H1 (cell line): ENCODE results near the gene HOGA1. TPM values are rescaled to one million over a fixed set of nuclear protein-coding genes. Genes with fewer than 3 reads are reported as not detected.

ENCODE experiments used
- CTCF ChIA-PET: fragments of 300-600 bp; sonication (Branson Sonifier 250); formaldehyde crosslinking; loops from one replicate; lab custom pipeline; 2021; ENCODE audit not compliant: partially characterized antibody; lab: Charles Lee
- POLR2A ChIA-PET: fragments of 300-600 bp; sonication (Branson Sonifier 250); formaldehyde crosslinking; loops from one replicate; lab custom pipeline; 2021; ENCODE audit warnings: inconsistent platforms; ENCODE audit not compliant: partially characterized antibody; lab: Charles Lee
- DNase-seq, 2 experiments: peaks; one replicate each; pipeline versions ENCODE4 v3.0.0 to v3.0.0-alpha.2; 2010 to 2022; ENCODE audit warnings: low spot score in 2 of 2, low read depth in 1 of 2, mixed read lengths in 1 of 2
- FAIRE-seq: peaks from 2 replicates; lab custom pipeline; 2011; peaks lifted over from hg19 to GRCh38; lab: Jason Lieb, UNC
- H2AFZ ChIP-seq: 2 replicates; pipeline ENCODE4 v1.8.1; 2012; ENCODE audit warnings: low read length, inconsistent platforms
- H2AK5ac ChIP-seq: 2 replicates; pipeline ENCODE4 v1.6.1; 2013; ENCODE audit warnings: low read depth, low read length
- H2BK120ac ChIP-seq: replicated peaks from 2 replicates; pipeline ENCODE3; 2013; ENCODE audit warnings: low read depth, low read length, inconsistent platforms
- H2BK12ac ChIP-seq: 2 replicates; pipeline ENCODE4 v1.6.1; 2013; ENCODE audit warnings: low read depth, low read length
- H2BK15ac ChIP-seq: 2 replicates; pipeline ENCODE4 v1.6.1; 2013; ENCODE audit warnings: low read length
- H2BK20ac ChIP-seq: 2 replicates; pipeline ENCODE4 v1.6.1; 2013; ENCODE audit warnings: low read length
- H2BK5ac ChIP-seq: 2 replicates; pipeline ENCODE4 v1.6.1; 2013; ENCODE audit warnings: low read depth, low read length
- H3K14ac ChIP-seq: 2 replicates; pipeline ENCODE4 v1.6.1; 2013; ENCODE audit warnings: inconsistent platforms; ENCODE audit not compliant: insufficient read length
- H3K18ac ChIP-seq: 2 replicates; pipeline ENCODE4 v1.6.1; 2013; ENCODE audit warnings: low read length; ENCODE audit errors: extremely low read depth
- H3K23ac ChIP-seq: 2 replicates; pipeline ENCODE4 v1.6.1; 2013; ENCODE audit warnings: inconsistent platforms; ENCODE audit not compliant: insufficient read length
- H3K23me2 ChIP-seq: 2 replicates; pipeline ENCODE4 v1.6.1; 2013; ENCODE audit warnings: low read depth, low read length
- H3K27ac ChIP-seq: 2 replicates; pipeline ENCODE4 v1.6.1; 2011; ENCODE audit warnings: low read depth, low read length, inconsistent platforms
- H3K27me3 ChIP-seq, 4 experiments: replicated peaks in 1 of 4; 1 replicate in 1 of 4; 2 replicates in 3 of 4; pipeline versions ENCODE4 v1.6.1 to v1.8.1; 2011 to 2013; ENCODE audit warnings: low read length in 3 of 4, mild to moderate bottlenecking in 3 of 4, inconsistent platforms in 2 of 4, mixed read lengths in 2 of 4, moderate library complexity in 1 of 4; ENCODE audit not compliant: control insufficient read depth in 3 of 4, insufficient read depth in 3 of 4; ENCODE audit errors: extremely low read depth in 1 of 4
- H3K36me3 ChIP-seq, 4 experiments: 2 replicates each; pipeline versions ENCODE4 v1.6.1 to v1.8.1; 2011 to 2013; ENCODE audit warnings: mild to moderate bottlenecking in 4 of 4, low read length in 3 of 4, moderate library complexity in 2 of 4, control low read depth in 1 of 4, inconsistent platforms in 1 of 4; ENCODE audit not compliant: insufficient read depth in 4 of 4, control insufficient read depth in 2 of 4
- H3K4ac ChIP-seq: replicated peaks from 2 replicates; pipeline ENCODE3; 2013; ENCODE audit warnings: low read length, low read depth, mixed read lengths, inconsistent platforms; ENCODE audit not compliant: insufficient read length
- H3K4me1 ChIP-seq, 4 experiments: replicated peaks in 1 of 4; 1 replicate in 1 of 4; 2 replicates in 3 of 4; pipeline versions ENCODE4 v1.6.1 to v1.8.1; 2011 to 2013; ENCODE audit warnings: low read length in 3 of 4, inconsistent platforms in 2 of 4, mixed read lengths in 1 of 4; ENCODE audit not compliant: insufficient read depth in 4 of 4, control insufficient read depth in 3 of 4
- H3K4me2 ChIP-seq, 2 experiments: 2 replicates each; pipeline versions ENCODE4 v1.6.1 to v1.8.1; 2011 to 2013; ENCODE audit warnings: low read depth in 2 of 2, low read length in 2 of 2, control low read depth in 1 of 2, inconsistent platforms in 1 of 2, mild to moderate bottlenecking in 1 of 2; ENCODE audit not compliant: insufficient read depth in 1 of 2
- H3K4me3 ChIP-seq, 4 experiments: fragments of 200-600, 300-600 bp in 1 of 4; sonication (generic), shearing (Covaris generic), sonication (Bioruptor Twin) in 1 of 4; 2 replicates each; pipeline versions ENCODE4 v1.5.1 to v1.8.1; 2011 to 2016; ENCODE audit warnings: low read length in 4 of 4, low read depth in 3 of 4, control low read depth in 2 of 4, inconsistent platforms in 2 of 4, mild to moderate bottlenecking in 2 of 4, mixed read lengths in 1 of 4, moderate library complexity in 1 of 4; ENCODE audit not compliant: insufficient read depth in 2 of 4; ENCODE audit errors: extremely low read depth in 1 of 4
- H3K56ac ChIP-seq: replicated peaks from 2 replicates; pipeline ENCODE3; 2013; ENCODE audit warnings: low read depth, mild to moderate bottlenecking, mixed read lengths, low read length, inconsistent platforms; ENCODE audit not compliant: insufficient read length
- H3K79me1 ChIP-seq: 2 replicates; pipeline ENCODE4 v1.6.1; 2013; ENCODE audit warnings: low read depth, low read length, control low read depth
- H3K79me2 ChIP-seq, 2 experiments: 2 replicates each; pipeline versions ENCODE4 v1.6.1 to v1.8.1; 2012 to 2013; ENCODE audit warnings: low read length in 2 of 2, mild to moderate bottlenecking in 2 of 2, inconsistent platforms in 1 of 2; ENCODE audit not compliant: insufficient read depth in 2 of 2, control insufficient read depth in 1 of 2
- H3K9ac ChIP-seq, 4 experiments: replicated peaks in 1 of 4; 1 replicate in 1 of 4; 2 replicates in 3 of 4; pipeline versions ENCODE4 v1.6.1 to v1.8.1; 2011 to 2013; ENCODE audit warnings: low read depth in 3 of 4, low read length in 3 of 4, control low read depth in 2 of 4, mild to moderate bottlenecking in 2 of 4, moderate library complexity in 2 of 4, inconsistent platforms in 1 of 4; ENCODE audit errors: extremely low read depth in 1 of 4
- H3K9me3 ChIP-seq, 2 experiments: 2 replicates each; pipeline versions ENCODE4 v1.6.1 to v1.8.1; 2012 to 2013; ENCODE audit warnings: mild to moderate bottlenecking in 2 of 2, moderate library complexity in 2 of 2, control low read depth in 1 of 2, inconsistent platforms in 1 of 2, low read depth in 1 of 2, low read length in 1 of 2, mixed read lengths in 1 of 2; ENCODE audit not compliant: insufficient read depth in 2 of 2
- H4K20me1 ChIP-seq, 2 experiments: replicated peaks in 1 of 2; 2 replicates each; pipeline versions ENCODE3 to v1.8.1; 2011 to 2013; ENCODE audit warnings: inconsistent platforms in 2 of 2, low read length in 2 of 2, mild to moderate bottlenecking in 1 of 2; ENCODE audit not compliant: insufficient read depth in 2 of 2, control insufficient read depth in 1 of 2
- H4K5ac ChIP-seq: 2 replicates; pipeline ENCODE4 v1.6.1; 2013; ENCODE audit warnings: low read length, low read depth, mixed read lengths, inconsistent platforms; ENCODE audit not compliant: insufficient read length
- H4K8ac ChIP-seq: 2 replicates; pipeline ENCODE4 v1.8.0; 2013; ENCODE audit warnings: mild to moderate bottlenecking, moderate library complexity, low read length, inconsistent platforms; ENCODE audit not compliant: insufficient read depth; ENCODE audit errors: extremely low read depth
- H4K91ac ChIP-seq: replicated peaks from 2 replicates; pipeline ENCODE3; 2013; ENCODE audit warnings: low read length, mixed read lengths, inconsistent platforms; ENCODE audit not compliant: insufficient read length
- CTCF ChIP-seq, 3 experiments: IDR thresholded peaks; 1 replicate in 2 of 3; 2 replicates in 1 of 3; pipeline versions ENCODE4 v1.5.1 to v1.6.1; 2011; ENCODE audit warnings: low read length in 3 of 3, mild to moderate bottlenecking in 3 of 3, inconsistent platforms in 2 of 3, low read depth in 1 of 3, moderate library complexity in 1 of 3; ENCODE audit not compliant: insufficient read depth in 1 of 3; ENCODE audit errors: control extremely low read depth in 1 of 3
- GTF2F1 ChIP-seq: IDR thresholded peaks from 2 replicates; pipeline ENCODE4 v1.6.1; 2012; ENCODE audit warnings: low read depth, low read length, improper control_type of control experiment, borderline replicate concordance
- KDM1A ChIP-seq: fragments of 200-600, 300-600 bp; sonication (generic); IDR thresholded peaks from 2 replicates; pipeline ENCODE4 v1.7.1; 2016; ENCODE audit warnings: mild to moderate bottlenecking, low read length, borderline replicate concordance
- MAFK ChIP-seq: IDR thresholded peaks from 2 replicates; pipeline ENCODE4 v1.6.1; 2012; ENCODE audit warnings: low read depth, mild to moderate bottlenecking, improper control_type of control experiment, low read length
- RNF2 ChIP-seq: fragments of 200-900, 300-1000 bp; sonication (generic); IDR thresholded peaks from 2 replicates; pipeline ENCODE4 v1.7.1; 2016; ENCODE audit warnings: borderline replicate concordance, low read depth, mild to moderate bottlenecking, antibody characterized with exemption, low read length; ENCODE audit not compliant: poor library complexity, severe bottlenecking; ENCODE audit errors: missing control alignments
- WGBS, 2 experiments: shearing (Covaris generic) in 1 of 2; methylation state at CpG; one replicate each; pipeline versions ENCODE4 v1.1.6 to v1.1.7; 2013 to 2015; ENCODE audit warnings: low lambda C conversion rate in 2 of 2, mixed read lengths in 2 of 2, inconsistent platforms in 1 of 2, low coverage in 1 of 2, missing lambda C conversion rate in 1 of 2; ENCODE audit not compliant: insufficient replicate concordance in 2 of 2, insufficient coverage in 1 of 2, insufficient read length in 1 of 2; ENCODE audit errors: extremely low coverage in 1 of 2, missing lambda C conversion rate in 1 of 2; 5-methylcytosine and 5-hydroxymethylcytosine counted together
- polyA plus RNA-seq, 7 experiments: library from polyadenylated mRNA; depleted of rRNA in 3 of 7; stranded (reverse) in 5 of 7; unstranded in 2 of 7; fragments of >200 nt in 5 of 7; fragments of 200-250 nt in 2 of 7; gene quantifications; 1 replicate in 5 of 7; 2 replicates in 1 of 7; 4 replicates in 1 of 7; pipeline versions ENCODE4 v1.2.1 to v1.2.3, GENCODE V29; 2011 to 2013; ENCODE audit warnings: missing spikeins in 2 of 7, mixed read lengths in 2 of 7
- total RNA-seq: library from RNA; stranded (reverse); fragmentation: NEBNext Ultra II Directional; extraction: Animal tissue kit (Norgen Biotek cat#: 25700); gene quantifications from 2 replicates; pipeline ENCODE4 v1.2.1, GENCODE V29; 2021

Gene HOGA1
- total and polyA plus RNA-seq, 2 of the 8 experiments (the other 6 are each of a cell fraction or from before 2014, with no cell fraction given), result 0.28 to 1.00 TPM

DNA sequence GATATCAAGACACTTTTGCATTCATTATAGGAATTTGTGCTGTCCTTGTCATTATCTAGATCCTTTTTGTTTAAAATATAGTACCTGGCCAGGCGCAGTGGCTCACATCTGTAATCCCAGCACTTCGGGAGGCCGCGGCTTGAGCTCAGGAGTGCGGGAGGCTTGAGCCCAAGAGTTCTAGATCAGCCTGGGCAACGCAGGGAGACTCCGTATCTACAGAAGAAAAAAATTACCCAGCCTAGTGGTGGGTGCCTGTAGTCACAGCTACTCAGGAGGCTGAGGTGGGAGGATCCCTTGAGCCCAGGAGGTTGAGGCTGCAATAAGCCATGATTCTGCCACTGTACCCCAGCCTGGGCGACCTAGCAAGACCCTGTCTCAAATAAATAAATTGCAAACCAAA, 49.7 kb downstream of the HOGA1 start:
- H3K4me1 ChIP-seq, result peaks cover 0 to 4% (median 1%) of the 10 kb centered on the region in 4 experiments; a peak in 2 of 7 replicates
- no peaks in the 10 kb centered on the region for H3K27me3 ChIP-seq
- H2BK5ac ChIP-seq, result no peak overlapping the region
- no peak overlapping the region for H2BK12ac ChIP-seq
- no peak overlapping the region for H2BK20ac ChIP-seq
- no peaks in the 10 kb centered on the region for H4K20me1 ChIP-seq
- no peak overlapping the region for H4K91ac ChIP-seq
- peak overlapping the region; percentile 78 to 96 (median 94); a peak in 6 of 8 replicates for H3K4me3 ChIP-seq
- FAIRE-seq, result no peak
- no peaks in the 10 kb centered on the region; the same call in 1 of the 2 replicates for H3K23me2 ChIP-seq
- H3K9me3 ChIP-seq, result no peaks in the 10 kb centered on the region
- H4K8ac ChIP-seq, result no peak overlapping the region; the same call in 1 of the 2 replicates
- H3K9ac ChIP-seq, result no peak overlapping the region
- H3K14ac ChIP-seq, result no peak overlapping the region
- H3K56ac ChIP-seq, result no peak overlapping the region
- H2BK120ac ChIP-seq, result no peak overlapping the region
- H3K79me1 ChIP-seq, result no peaks in the 10 kb centered on the region
- no peak overlapping the region for H3K18ac ChIP-seq
- H3K4me2 ChIP-seq, result peak overlapping the region; percentile 68 to 75
- peak overlapping the region; percentile 27; the same call in 1 of the 2 replicates for H3K27ac ChIP-seq
- DNase-seq, result no peak
- WGBS, 2 experiments, result 88% methylated on average over 8 of the region's 8 CpGs; no CpG with 5 or more reads in 1 of the 2 experiments
- no peaks in the 10 kb centered on the region for H3K36me3 ChIP-seq
- H4K5ac ChIP-seq, result peak overlapping the region; percentile 76
- H2AFZ ChIP-seq, result 0 out of 2 replicates have a peak overlapping the region, but pooled peaks have one; percentile 11
- TF ChIP-seq MAFK, result no peak
- TF ChIP-seq KDM1A, result peak; percentile 61
- TF ChIP-seq GTF2F1, result no peak
- TF ChIP-seq CTCF (IDR thresholded peaks at IDR 0.05; ENCODE audit: control extremely low read depth in 1 of 3, insufficient read depth in 1 of 3, low read depth in 1 of 3, low read length in 3 of 3), result peak in 2 of 3 experiments; percentile 8 to 26; a peak in 2 of 4 replicates
- no peak for TF ChIP-seq RNF2
- TF ChIP-seq, all 59 proteins: peak for 2
- ChIA-PET POLR2A (interaction anchor here (0.7 kb wide), 1 partner anchor 53 kb away, joined by 3 read pairs; the partner anchor contains the start of gene AVPI1), CTCF (interaction anchor here (1.0 kb wide), 1 partner anchor 13 kb away, joined by 3 read pairs; no protein-coding TSS in a partner anchor)
- peaks cover 0 to 11% of the 10 kb centered on the region in 2 experiments; a peak in 2 of 4 replicates for H3K79me2 ChIP-seq
- no peak overlapping the region for H2AK5ac ChIP-seq
- H3K4ac ChIP-seq, result no peak overlapping the region
- H2BK15ac ChIP-seq, result no peak overlapping the region
- H3K23ac ChIP-seq, result no peak overlapping the region
